Measurements from ENCODE around the gene COTL1. TPM values are rescaled to one million over a fixed set of nuclear protein-coding genes. Genes with fewer than 3 reads are reported as not detected.
A peak's percentile ranks its signal among the peaks of the same experiment; 100 is the strongest.

COTL1 gene
- total and polyA plus RNA-seq, 2 of the 13 experiments (the other 11 are each of a cell fraction or from before 2014, with no cell fraction given): 8.7 to 16.9 TPM

DNA sequence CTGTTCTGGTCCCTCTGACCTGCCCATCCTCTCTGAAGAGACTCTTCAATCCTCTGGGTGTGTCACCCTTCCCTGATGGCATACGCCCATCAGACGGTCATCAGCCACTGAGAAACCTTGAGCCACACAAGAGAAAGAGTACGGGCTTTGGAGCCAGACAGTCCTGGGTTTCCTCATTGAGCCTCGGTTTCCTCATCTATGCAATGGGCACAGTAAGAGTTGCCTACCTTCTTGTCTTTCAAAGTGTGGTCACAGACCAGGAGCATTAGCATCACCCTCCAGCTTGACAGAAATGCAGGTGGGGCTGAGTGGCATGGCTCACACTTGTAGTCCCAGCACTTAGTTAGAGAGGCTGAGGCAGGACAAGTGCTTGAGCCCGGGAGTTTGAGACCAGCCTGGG, 87.3 kb downstream of the COTL1 start:
- intact Hi-C loops (cut with micrococcal nuclease; ENCODE audit: unreplicated experiment): no loop called here
- BruUV-seq (replicated peaks): no TSS peak
- Histone ChIP-seq H3K36me3 (replicated peaks in 1 of 2; ENCODE audit: control insufficient read depth in 1 of 2, insufficient read depth in 2 of 2, low read length in 2 of 2) (no peaks in the 10 kb centered on the region), H3K9ac (ENCODE audit: insufficient read depth, low read depth, low read length) (no peak overlapping the region), H3K4me2 (ENCODE audit: low read depth, low read length) (no peak overlapping the region), H2AFZ (ENCODE audit: low read length) (no peak overlapping the region), H4K20me1 (ENCODE audit: insufficient read depth, low read length) (no peaks in the 10 kb centered on the region), H3K27me3 (ENCODE audit: control insufficient read depth in 1 of 2, insufficient read depth in 2 of 2, low read length in 2 of 2) (peaks cover 0 to 3% of the 10 kb centered on the region in 2 experiments; a peak in 2 of 5 replicates), H3K27ac (ENCODE audit: extremely low read length, insufficient read depth, low read length) (no peak overlapping the region), H3K79me2 (ENCODE audit: insufficient read depth, low read length) (no peaks in the 10 kb centered on the region), H3K4me3 (replicated peaks in 1 of 3; ENCODE audit: insufficient read depth in 1 of 3, low read depth in 2 of 3, low read length in 3 of 3) (no peak overlapping the region), H3K9me3 (ENCODE audit: low read length) (no peaks in the 10 kb centered on the region), H3K4me1 (ENCODE audit: insufficient read depth, low read length) (peaks cover 8% of the 10 kb centered on the region)
- WGBS (ENCODE audit: low lambda C conversion rate): 53% methylated on average over 5 of the region's 5 CpGs
- no peak for TF ChIP-seq ZIK1 (CRISPR knock-in tag; IDR thresholded peaks at IDR 0.05; ENCODE audit: borderline replicate concordance, low read depth)
- no peak for TF ChIP-seq RBM22 (optimal IDR thresholded peaks at IDR 0.05; ENCODE audit: low read length)
- peak; percentile 71 for TF ChIP-seq ZNF629 (CRISPR knock-in tag; conservative IDR thresholded peaks at IDR 0.05)
- TF ChIP-seq ARNTL (CRISPR knock-in tag; IDR thresholded peaks at IDR 0.05): no peak
- TF ChIP-seq ZNF773 (CRISPR knock-in tag; IDR thresholded peaks at IDR 0.05; ENCODE audit: borderline replicate concordance): no peak
- no peak for TF ChIP-seq TMF1 (CRISPR knock-in tag; IDR thresholded peaks at IDR 0.05; ENCODE audit: low read depth)
- ChIA-PET CTCF (ENCODE audit: low intra/inter-chr PET ratio, low total read pairs) (no interaction called here), POLR2A (no interaction called here)
- no peak for FAIRE-seq
- no peak for ATAC-seq
- DNase-seq (ENCODE audit: low spot score): no peak
- in situ Hi-C loops (cut with HindIII; ENCODE audit: extremely low pct_ligation_motif_present, low pct_unique_long_range_greater_than_20kb): no loop called here

DNA sequence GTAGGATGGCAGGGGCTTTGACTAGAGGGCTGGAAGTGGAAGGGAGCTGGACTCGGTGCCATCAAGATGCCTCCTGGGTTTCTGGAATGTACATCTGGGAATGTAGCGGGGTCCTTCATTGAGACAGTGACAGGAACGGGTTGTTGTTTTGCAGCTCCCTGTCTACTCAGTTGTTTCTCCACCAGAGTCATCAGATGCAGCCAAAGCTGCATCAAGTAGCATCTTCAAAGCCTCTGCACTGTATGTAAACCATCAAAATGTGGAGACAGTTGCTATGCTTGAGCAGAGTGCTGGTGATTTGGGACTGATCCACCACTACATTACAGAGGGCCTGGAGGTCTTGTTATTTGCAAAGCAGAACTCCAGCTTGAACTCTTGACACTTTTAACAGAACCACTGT, 88.3 kb downstream of the COTL1 start:
- FAIRE-seq: no peak
- peak; percentile 99 for TF ChIP-seq ZFP90 (CRISPR knock-in tag; IDR thresholded peaks at IDR 0.05; ENCODE audit: borderline replicate concordance)
- TF ChIP-seq ZNF616 (CRISPR knock-in tag; IDR thresholded peaks at IDR 0.05; ENCODE audit: low read depth): no peak
- TF ChIP-seq ZFP62 (CRISPR knock-in tag; IDR thresholded peaks at IDR 0.05): no peak
- ATAC-seq: no peak
- BruUV-seq (replicated peaks): no TSS peak
- Histone ChIP-seq H3K4me3 (replicated peaks in 1 of 3; ENCODE audit: insufficient read depth in 1 of 3, low read depth in 2 of 3, low read length in 3 of 3) (no peak overlapping the region), H4K20me1 (ENCODE audit: insufficient read depth, low read length) (no peaks in the 10 kb centered on the region), H2AFZ (ENCODE audit: low read length) (no peak overlapping the region), H3K9me3 (ENCODE audit: low read length) (no peaks in the 10 kb centered on the region), H3K4me1 (ENCODE audit: insufficient read depth, low read length) (no peaks in the 10 kb centered on the region), H3K27me3 (ENCODE audit: control insufficient read depth in 1 of 2, insufficient read depth in 2 of 2, low read length in 2 of 2) (peaks cover 0 to 3% of the 10 kb centered on the region in 2 experiments; a peak in 2 of 5 replicates), H3K79me2 (ENCODE audit: insufficient read depth, low read length) (no peaks in the 10 kb centered on the region), H3K27ac (ENCODE audit: extremely low read length, insufficient read depth, low read length) (no peak overlapping the region), H3K4me2 (ENCODE audit: low read depth, low read length) (no peak overlapping the region), H3K36me3 (replicated peaks in 1 of 2; ENCODE audit: control insufficient read depth in 1 of 2, insufficient read depth in 2 of 2, low read length in 2 of 2) (no peaks in the 10 kb centered on the region), H3K9ac (ENCODE audit: insufficient read depth, low read depth, low read length) (no peak overlapping the region)
- DNase-seq (ENCODE audit: low spot score): no peak
- intact Hi-C loops (cut with micrococcal nuclease; ENCODE audit: unreplicated experiment) (no loop called here), in situ Hi-C loops (cut with HindIII; ENCODE audit: extremely low pct_ligation_motif_present, low pct_unique_long_range_greater_than_20kb) (no loop called here)
- ChIA-PET CTCF (ENCODE audit: low intra/inter-chr PET ratio, low total read pairs) (no interaction called here), POLR2A (no interaction called here)
- 52% methylated on average over 3 of the region's 3 CpGs for WGBS (ENCODE audit: low lambda C conversion rate)
